Brain microvascular endothelial cell (primary cell): ENCODE measurements around the gene COL1A1.
A peak's percentile ranks its signal among the peaks of the same experiment; 100 is the strongest.

Source experiments
- DNase-seq: peaks from one replicate; pipeline ENCODE4 v3.0.0-alpha.2; 2020
- H3K27ac ChIP-seq: fragments of 250-450 bp; sonication (Bioruptor Pico); 2 replicates; pipeline ENCODE4 v1.5.1; 2020; ENCODE audit warnings: mild to moderate bottlenecking, moderate library complexity
- H3K27me3 ChIP-seq: fragments of 250-450 bp; sonication (Bioruptor Pico); replicated peaks from 2 replicates; pipeline ENCODE4 v1.5.1; 2020; ENCODE audit warnings: mild to moderate bottlenecking
- H3K36me3 ChIP-seq: fragments of 250-450 bp; sonication (Bioruptor Pico); replicated peaks from 2 replicates; pipeline ENCODE4 v1.5.1; 2020; ENCODE audit warnings: mild to moderate bottlenecking
- H3K4me3 ChIP-seq: 2 replicates; pipeline ENCODE4 v1.5.1; 2011; ENCODE audit warnings: low read depth, mild to moderate bottlenecking, control low read depth, low read length, moderate library complexity
- in situ Hi-C: cut with HindIII; loops from 2 replicates; pipeline ENCODE4 v1.10.0; 2017; ENCODE audit warnings: low sequenced_read_pairs, low pct_ligation_motif_present
- TF ChIP-seq, protein P1 (sequence below): IDR thresholded peaks from 2 replicates; pipeline ENCODE4 v1.5.1; 2011; ENCODE audit warnings: low read depth, mild to moderate bottlenecking, moderate library complexity, low read length, control low read depth, inconsistent platforms; ENCODE audit errors: missing control alignments

Gene COL1A1

DNA sequence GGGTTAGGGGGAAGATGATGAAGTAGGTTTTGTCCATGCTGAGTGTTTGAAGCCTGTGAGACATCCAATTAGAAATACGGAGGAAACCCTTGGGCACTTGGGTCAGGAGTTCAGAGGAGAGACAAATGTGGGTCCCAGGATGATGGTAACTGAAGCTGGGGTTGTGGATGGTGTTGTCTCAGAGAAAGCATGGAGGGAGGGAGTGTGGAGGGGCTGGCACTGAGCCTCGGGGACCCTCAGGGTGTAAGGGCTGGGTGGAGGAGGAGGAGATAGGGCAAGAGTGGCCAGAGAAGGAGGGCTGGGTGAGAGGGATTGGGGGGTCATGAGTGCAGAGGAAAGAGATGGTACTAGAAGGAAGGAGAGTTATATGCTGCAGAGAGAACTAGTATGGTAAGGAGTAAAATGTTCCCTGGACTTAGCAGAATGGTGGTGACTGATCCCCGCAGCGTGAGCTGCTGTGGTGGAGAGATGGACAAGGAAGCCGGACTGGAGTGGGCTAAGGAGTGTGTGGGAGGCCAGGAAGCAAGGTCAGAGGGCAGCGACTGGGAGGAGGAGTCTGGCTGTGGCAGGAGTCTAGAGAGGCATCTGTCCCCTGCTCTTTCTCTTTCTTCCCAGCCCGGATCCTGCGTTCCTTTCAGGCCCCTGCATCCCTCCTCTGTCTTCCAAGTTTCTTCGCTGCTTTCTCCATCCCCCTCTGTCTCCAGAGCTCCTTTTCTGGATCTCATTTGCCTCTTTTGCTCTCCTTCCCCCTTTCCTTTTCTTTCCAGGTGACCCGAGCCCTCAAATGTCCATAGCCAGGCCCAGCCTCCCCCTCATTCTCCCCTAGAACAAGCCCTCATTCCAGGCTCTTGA lies 3.9 kb upstream of the COL1A1 start:
- H3K4me3 ChIP-seq: no peak overlapping the region
- peak overlapping the region; percentile 50 for H3K27ac ChIP-seq
- in situ Hi-C loops: no loop called here
- no peak for DNase-seq
- H3K27me3 ChIP-seq: no peaks in the 10 kb centered on the region
- H3K36me3 ChIP-seq: peaks cover 11% of the 10 kb centered on the region
- TF ChIP-seq, protein P1, sequence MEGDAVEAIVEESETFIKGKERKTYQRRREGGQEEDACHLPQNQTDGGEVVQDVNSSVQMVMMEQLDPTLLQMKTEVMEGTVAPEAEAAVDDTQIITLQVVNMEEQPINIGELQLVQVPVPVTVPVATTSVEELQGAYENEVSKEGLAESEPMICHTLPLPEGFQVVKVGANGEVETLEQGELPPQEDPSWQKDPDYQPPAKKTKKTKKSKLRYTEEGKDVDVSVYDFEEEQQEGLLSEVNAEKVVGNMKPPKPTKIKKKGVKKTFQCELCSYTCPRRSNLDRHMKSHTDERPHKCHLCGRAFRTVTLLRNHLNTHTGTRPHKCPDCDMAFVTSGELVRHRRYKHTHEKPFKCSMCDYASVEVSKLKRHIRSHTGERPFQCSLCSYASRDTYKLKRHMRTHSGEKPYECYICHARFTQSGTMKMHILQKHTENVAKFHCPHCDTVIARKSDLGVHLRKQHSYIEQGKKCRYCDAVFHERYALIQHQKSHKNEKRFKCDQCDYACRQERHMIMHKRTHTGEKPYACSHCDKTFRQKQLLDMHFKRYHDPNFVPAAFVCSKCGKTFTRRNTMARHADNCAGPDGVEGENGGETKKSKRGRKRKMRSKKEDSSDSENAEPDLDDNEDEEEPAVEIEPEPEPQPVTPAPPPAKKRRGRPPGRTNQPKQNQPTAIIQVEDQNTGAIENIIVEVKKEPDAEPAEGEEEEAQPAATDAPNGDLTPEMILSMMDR: no peak

DNA sequence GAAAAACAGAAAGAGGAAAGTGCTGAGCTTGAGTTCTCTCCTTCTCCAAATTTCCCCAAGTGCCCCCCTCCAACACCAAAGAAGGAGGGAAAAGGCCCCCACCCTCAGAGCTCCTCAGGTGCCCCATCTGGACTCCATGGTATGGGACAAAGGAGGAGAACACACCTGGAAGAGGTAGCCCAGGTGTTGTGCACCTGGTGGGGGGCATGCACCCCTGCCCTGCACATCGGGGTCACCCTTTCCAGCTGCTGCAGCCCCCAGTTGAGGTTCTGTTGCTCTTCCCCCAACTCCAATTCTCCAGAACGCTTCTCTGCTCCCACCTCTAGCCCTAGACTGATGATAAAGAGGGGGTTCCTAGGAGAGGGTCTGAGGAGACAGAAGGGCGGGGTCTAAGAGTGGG lies 3.0 kb upstream of the COL1A1 start:
- no peak for DNase-seq
- Histone ChIP-seq H3K27ac (peak overlapping the region; percentile 57), H3K4me3 (no peak overlapping the region), H3K36me3 (peaks cover 17% of the 10 kb centered on the region), H3K27me3 (no peaks in the 10 kb centered on the region)
- in situ Hi-C loops: loop anchor here (5.0 kb wide), 1 partner anchor 63 kb away; no protein-coding TSS in a partner anchor
- TF ChIP-seq, protein P1: no peak

DNA sequence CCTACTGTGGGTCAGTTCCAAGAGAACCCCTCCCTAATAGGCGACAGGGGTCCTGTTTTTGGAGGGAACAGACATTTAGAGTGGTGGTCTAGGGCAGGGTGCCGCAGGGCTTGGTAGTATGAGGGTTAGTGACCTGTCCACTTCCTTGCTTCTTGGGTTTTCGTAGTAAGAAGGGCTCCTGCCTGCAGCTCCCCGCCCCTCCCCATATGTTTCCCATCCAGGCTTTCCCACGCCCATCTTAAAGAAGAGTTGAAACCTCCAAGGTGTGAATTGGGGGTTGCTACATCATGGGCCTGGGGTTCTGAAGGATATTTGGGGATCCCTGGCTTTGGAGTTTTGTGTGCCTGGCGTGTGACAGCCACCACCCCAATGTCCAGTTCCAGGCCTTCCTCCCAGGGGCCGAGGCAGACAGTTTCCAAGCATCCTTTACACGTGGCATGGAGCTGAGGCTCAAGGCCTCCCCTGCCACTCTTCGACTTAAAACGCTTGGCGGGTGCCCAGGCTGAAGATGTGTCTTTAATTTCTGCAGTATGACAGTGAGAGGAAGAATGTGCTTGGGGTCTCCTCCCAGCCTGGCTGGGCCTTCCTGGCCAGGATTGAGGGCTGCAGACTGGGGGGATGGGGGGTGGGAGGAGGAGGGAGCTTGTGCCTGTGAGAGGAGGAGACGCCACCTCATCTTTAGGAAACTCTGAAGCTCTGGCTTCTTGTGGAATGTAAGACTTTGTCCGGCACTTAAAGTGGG lies 2.3 kb upstream of the COL1A1 start:
- no peaks in the 10 kb centered on the region for H3K27me3 ChIP-seq

DNA sequence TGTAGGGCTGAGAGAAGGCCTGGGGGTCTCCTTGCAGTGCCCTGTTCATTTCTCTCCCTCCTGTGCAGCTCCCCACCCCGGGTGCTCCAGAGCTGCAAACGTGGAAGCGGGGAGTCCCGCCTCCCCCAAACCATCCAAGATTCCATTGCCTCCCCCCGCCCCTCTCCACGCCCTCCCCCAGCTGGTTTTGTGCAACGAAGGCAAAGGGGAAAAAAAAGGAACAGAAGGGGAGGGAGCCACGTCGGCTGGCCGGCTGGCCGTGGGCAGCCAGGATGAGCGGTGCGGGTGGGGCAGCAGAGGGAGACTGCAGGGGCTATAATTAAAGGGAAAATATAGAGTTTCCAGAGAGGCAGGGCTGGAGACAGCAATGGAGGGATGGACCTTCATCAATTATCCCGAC lies 1.7 kb upstream of the COL1A1 start:
- DNase-seq: no peak
- Histone ChIP-seq H3K4me3 (no peak overlapping the region), H3K27me3 (no peaks in the 10 kb centered on the region), H3K27ac (peak overlapping the region; percentile 57), H3K36me3 (peaks cover 29% of the 10 kb centered on the region)
- TF ChIP-seq, protein P1: peak; percentile 8
- in situ Hi-C loops: loop anchor here (5.0 kb wide), 1 partner anchor 64 kb away; no protein-coding TSS in a partner anchor

More for the DNA sequence above, 2.3 kb upstream of the COL1A1 start:
- TF ChIP-seq, protein P1: no peak
- Histone ChIP-seq H3K27ac (peak overlapping the region; percentile 57), H3K36me3 (peaks cover 22% of the 10 kb centered on the region), H3K4me3 (no peak overlapping the region)
- in situ Hi-C loops: loop anchor here (5.0 kb wide), 1 partner anchor 64 kb away; no protein-coding TSS in a partner anchor
- peak; percentile 75 for DNase-seq

DNA sequence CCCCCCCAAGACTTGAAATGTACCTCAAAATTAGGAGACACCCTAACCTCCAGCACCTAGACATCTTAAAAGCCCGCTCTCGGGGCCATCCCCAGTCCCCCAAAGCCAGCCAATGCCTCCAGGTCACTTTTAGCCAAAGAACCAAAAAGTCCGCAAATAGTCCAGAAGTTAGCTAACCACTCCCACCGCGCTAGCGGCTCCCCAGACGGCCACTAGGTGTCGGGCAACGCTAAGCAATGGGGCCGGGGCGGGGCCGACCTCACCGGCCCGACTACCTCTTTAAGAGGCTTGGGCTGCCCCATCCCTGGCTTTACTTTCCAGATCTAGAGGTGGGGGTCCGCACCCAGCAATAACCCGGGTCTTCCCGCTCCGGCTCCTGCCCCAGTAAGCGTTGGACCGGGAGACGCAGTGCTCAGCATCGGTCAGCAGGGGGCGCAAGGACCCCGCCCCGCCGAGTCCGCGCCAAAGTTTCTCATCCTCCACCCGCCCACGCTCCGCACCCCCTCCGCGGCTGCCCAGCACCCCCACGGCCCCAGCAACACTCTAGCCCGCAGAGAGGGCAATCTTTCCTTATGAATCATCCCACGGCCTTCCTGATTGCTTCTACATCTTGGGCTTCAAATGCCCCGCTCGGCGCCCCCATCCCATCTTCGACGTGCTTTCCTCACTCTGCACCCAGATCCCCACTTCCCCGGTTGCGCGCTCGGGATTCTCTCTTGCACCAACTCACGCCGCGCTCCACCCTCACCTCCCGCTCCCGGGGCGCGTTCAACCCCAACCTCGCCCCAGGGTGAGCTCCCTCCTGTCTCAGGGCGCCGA lies 765 bp downstream of the COL1A1 start:
- Histone ChIP-seq H3K27me3 (no peaks in the 10 kb centered on the region), H3K4me3 (peak overlapping the region; percentile 100), H3K36me3 (peaks cover 54% of the 10 kb centered on the region), H3K27ac (peak overlapping the region; percentile 98)
- in situ Hi-C loops: loop anchor here (5.0 kb wide), 1 partner anchor 67 kb away; no protein-coding TSS in a partner anchor
- peak; percentile 78 for DNase-seq
- TF ChIP-seq, protein P1: peak; percentile 85
